ENCODE measurements around the gene TRPM1.

- TF ChIP-seq CTCF (IDR thresholded peaks at IDR 0.05 in 4 of 5, conservative IDR thresholded peaks at IDR 0.05 in 1 of 5) (no peak), POLR2A (IDR thresholded peaks at IDR 0.05) (no peak)
These were observed 58.8 kb downstream of the TRPM1 start for GRCh38 chr15:31042751-31043150.

All from gastrocnemius medialis (tissue), 4 donors.